ENCODE measurements around the gene GORASP1.
A peak's percentile ranks its signal among the peaks of the same experiment; 100 is the strongest.
"Not testable (repeated sequence)": the region's sequence is repeated elsewhere in the genome, so short reads cannot be mapped to it uniquely, and the experiment has no call there.

GORASP1 gene

GRCh38 chr3:39062180-39062579, 45.2 kb downstream of the GORASP1 start:
- no peak for DNase-seq

GRCh38 chr3:39061228-39061627, 46.2 kb downstream of the GORASP1 start:
- DNase-seq, result not testable (repeated sequence)

- DNase-seq, result no peak
Observed at GRCh38 chr3:39056151-39056550, 51.3 kb downstream of the GORASP1 start.

GRCh38 chr3:39053696-39054095, 53.7 kb downstream of the GORASP1 start:
- no peak for DNase-seq

GRCh38 chr3:39052583-39052982, 54.8 kb downstream of the GORASP1 start:
- peak; percentile 37 for DNase-seq

GRCh38 chr3:39051649-39052561, 55.5 kb downstream of the GORASP1 start, which contains the start of the genes SCN11A and WDR48:
Gene SCN11A (minus strand): TSS chr3:39051944. CDS start chr3:38950362, 101,582 bp downstream.
Gene WDR48 (plus strand): TSS chr3:39052016. CDS start chr3:39052026, 10 bp downstream.
- peak; percentile 98 for DNase-seq

- DNase-seq, result peak; percentile 10
Observed at GRCh38 chr3:39050029-39050428, 57.4 kb downstream of the GORASP1 start.

All from hematopoietic multipotent progenitor cell treated with erythropoietin and hydrocortisone succinate and interleukin-3 and kit ligand, for 6 days (in vitro differentiated cells).